ENCODE measurements around the gene NTM. TPM values are rescaled to one million over a fixed set of nuclear protein-coding genes. Genes with fewer than 3 reads are reported as not detected.

Gene NTM
- total and polyA plus RNA-seq, 10 donors = 0.13 to 1.6 (median 0.67) TPM

- intact Hi-C loops (cut with DNase I; ENCODE audit: low total_unique reads) = loop anchor here (10.0 kb wide), 1 partner anchor 1368 kb away; no protein-coding TSS in a partner anchor
- 75 to 85% (median 82%) methylated on average over 8 of the region's 8 CpGs for WGBS, 5 donors
- TF ChIP-seq POLR2AphosphoS5 (IDR thresholded peaks at IDR 0.05) (no peak), CTCF (IDR thresholded peaks at IDR 0.05 in 8 of 11, conservative IDR thresholded peaks at IDR 0.05 in 3 of 11) (no peak)
- DNase-seq = no peak
- H3K4me1 ChIP-seq = peaks cover 0 to 9% (median 2%) of the 10 kb centered on the region in 6 donors
- no peak overlapping the region for H3K4me3 ChIP-seq
- peaks cover 0 to 68% (median 0%) of the 10 kb centered on the region in 7 donors for H3K27me3 ChIP-seq (replicated peaks in 1 of 7)
- H3K27ac ChIP-seq = no peak overlapping the region
- no peaks in the 10 kb centered on the region for H3K36me3 ChIP-seq
- H3K9me3 ChIP-seq = no peaks in the 10 kb centered on the region
These were observed 326.3 kb downstream of the NTM start for GRCh38 chr11:131696690-131697089.

- 0 to 91% (median 78%) methylated on average over 1 of the region's 1 CpG for WGBS, 5 donors
- DNase-seq = no peak
- Histone ChIP-seq H3K4me1 (no peaks in the 10 kb centered on the region), H3K27me3 (replicated peaks in 1 of 7) (peaks cover 0 to 9% (median 0%) of the 10 kb centered on the region in 7 donors), H3K4me3 (no peak overlapping the region), H3K36me3 (no peaks in the 10 kb centered on the region), H3K27ac (no peak overlapping the region), H3K9me3 (peaks cover 0 to 38% (median 29%) of the 10 kb centered on the region in 8 donors)
- TF ChIP-seq CTCF (IDR thresholded peaks at IDR 0.05 in 8 of 11, conservative IDR thresholded peaks at IDR 0.05 in 3 of 11) (no peak), POLR2AphosphoS5 (IDR thresholded peaks at IDR 0.05) (no peak), POLR2A (IDR thresholded peaks at IDR 0.05) (no peak)
- intact Hi-C loops (cut with DNase I; ENCODE audit: low total_unique reads) = no loop called here
These were observed 332.9 kb downstream of the NTM start for GRCh38 chr11:131703311-131703710.

- no peaks in the 10 kb centered on the region for H3K36me3 ChIP-seq
- no peak for DNase-seq
- WGBS, 5 donors = 87 to 94% (median 93%) methylated on average over 2 of the region's 2 CpGs
- intact Hi-C loops (cut with DNase I; ENCODE audit: low total_unique reads) = no loop called here
- no peaks in the 10 kb centered on the region for H3K27me3 ChIP-seq (replicated peaks in 1 of 7)
- no peak overlapping the region for H3K4me3 ChIP-seq
- H3K27ac ChIP-seq = no peak overlapping the region
- H3K4me1 ChIP-seq = no peaks in the 10 kb centered on the region
- peaks cover 0 to 38% (median 29%) of the 10 kb centered on the region in 8 donors for H3K9me3 ChIP-seq
- no peak for TF ChIP-seq POLR2A (IDR thresholded peaks at IDR 0.05)
- TF ChIP-seq POLR2AphosphoS5 (IDR thresholded peaks at IDR 0.05) = no peak
- TF ChIP-seq CTCF (IDR thresholded peaks at IDR 0.05 in 8 of 11, conservative IDR thresholded peaks at IDR 0.05 in 3 of 11) = no peak
These were observed 334.3 kb downstream of the NTM start for GRCh38 chr11:131704682-131705081.

- no peaks in the 10 kb centered on the region for H3K36me3 ChIP-seq
- H3K27me3 ChIP-seq (replicated peaks in 1 of 7) = no peaks in the 10 kb centered on the region
- 79 to 90% (median 84%) methylated on average over 2 of the region's 2 CpGs for WGBS, 5 donors
- no peak for TF ChIP-seq POLR2AphosphoS5 (IDR thresholded peaks at IDR 0.05)
- no peak for TF ChIP-seq POLR2A (IDR thresholded peaks at IDR 0.05)
- no peak for TF ChIP-seq CTCF (IDR thresholded peaks at IDR 0.05 in 8 of 11, conservative IDR thresholded peaks at IDR 0.05 in 3 of 11)
- no peak overlapping the region for H3K27ac ChIP-seq
- H3K4me1 ChIP-seq = no peaks in the 10 kb centered on the region
- DNase-seq = no peak
- peaks cover 0 to 31% (median 10%) of the 10 kb centered on the region in 8 donors for H3K9me3 ChIP-seq
- intact Hi-C loops (cut with DNase I; ENCODE audit: low total_unique reads) = no loop called here
- no peak overlapping the region for H3K4me3 ChIP-seq
These were observed 340.1 kb downstream of the NTM start for GRCh38 chr11:131710511-131710910.

Measured in spleen (tissue), 11 donors.